Parathyroid adenoma (tissue), 2 donors: ENCODE measurements around the gene NPTXR.

Source experiments
- H2AFZ ChIP-seq: fragments of 300-600 bp; sonication (generic); one replicate; pipeline ENCODE4 v1.7.0; 2017; ENCODE audit warnings: antibody characterized with exemption, mild to moderate bottlenecking
- H3K27ac ChIP-seq: fragments of 300-600 bp; sonication (generic); one replicate; pipeline ENCODE4 v1.7.0; 2017
- H3K27me3 ChIP-seq: fragments of 300-600 bp; sonication (generic); one replicate; pipeline ENCODE4 v1.7.0; 2017; ENCODE audit warnings: low read length; ENCODE audit not compliant: control insufficient read depth, insufficient read depth
- H3K36me3 ChIP-seq: fragments of 300-600 bp; sonication (generic); one replicate; pipeline ENCODE4 v1.7.0; 2017; ENCODE audit warnings: low read length; ENCODE audit not compliant: control insufficient read depth, insufficient read depth
- H3K4me1 ChIP-seq: fragments of 300-600 bp; sonication (generic); one replicate; pipeline ENCODE4 v1.7.0; 2017; ENCODE audit warnings: control low read depth
- H3K4me2 ChIP-seq: fragments of 300-600 bp; sonication (generic); one replicate; pipeline ENCODE4 v1.7.0; 2017; ENCODE audit warnings: low read length
- H3K4me3 ChIP-seq: fragments of 300-600 bp; sonication (generic); one replicate; pipeline ENCODE4 v1.7.0; 2017; ENCODE audit warnings: low read depth, low read length
- H3K79me2 ChIP-seq: fragments of 300-600 bp; sonication (generic); one replicate; pipeline ENCODE4 v1.7.0; 2017; ENCODE audit warnings: control low read depth
- H3K9ac ChIP-seq: fragments of 300-600 bp; sonication (generic); one replicate; pipeline ENCODE4 v1.7.0; 2017; ENCODE audit warnings: mild to moderate bottlenecking
- H3K9me3 ChIP-seq: fragments of 300-600 bp; sonication (generic); one replicate; pipeline ENCODE4 v1.7.0; 2017; ENCODE audit warnings: low read length; ENCODE audit not compliant: control insufficient read depth
- CTCF ChIP-seq: fragments of 300-600 bp; sonication (generic); IDR thresholded peaks from one replicate; pipeline ENCODE4 v1.7.0; 2017; ENCODE audit warnings: antibody characterized with exemption, mild to moderate bottlenecking
- donor health status: primary hyperparathyroidism.

NPTXR gene

DNA sequence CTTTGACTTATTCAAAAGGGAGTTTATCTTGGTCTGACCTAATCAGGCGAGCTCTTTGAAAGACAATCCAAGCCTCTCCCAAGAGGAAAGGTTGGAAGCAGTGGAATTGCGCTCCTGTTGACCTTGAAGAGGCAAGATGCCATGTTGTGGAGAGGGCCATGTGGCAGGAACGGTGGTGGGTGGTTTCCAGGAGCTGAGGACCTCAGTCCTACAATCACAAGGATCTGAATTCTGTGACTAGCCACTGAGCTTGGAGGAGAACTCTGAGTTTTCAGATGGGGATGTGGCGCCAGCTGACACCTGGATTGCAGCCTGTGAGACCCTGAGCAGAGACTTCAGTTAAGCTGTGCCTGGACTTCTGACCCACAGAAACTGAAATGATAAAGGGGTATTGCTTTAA lies 34.2 kb upstream of the NPTXR start:
- TF ChIP-seq CTCF: no peak
- no peaks in the 10 kb centered on the region for H3K79me2 ChIP-seq
- H3K27me3 ChIP-seq: no peaks in the 10 kb centered on the region
- peaks cover 27% of the 10 kb centered on the region for H3K4me1 ChIP-seq
- H3K4me3 ChIP-seq: no peak overlapping the region
- H3K4me2 ChIP-seq: no peak overlapping the region
- H3K9me3 ChIP-seq: no peaks in the 10 kb centered on the region
- no peak overlapping the region for H2AFZ ChIP-seq
- no peaks in the 10 kb centered on the region for H3K36me3 ChIP-seq
- no peak overlapping the region for H3K9ac ChIP-seq
- H3K27ac ChIP-seq: no peak overlapping the region

GRCh38 chr22:38874529-38875222 lies 30.8 kb upstream of the NPTXR start:
- H3K4me3 ChIP-seq: no peak overlapping the region
- H3K27ac ChIP-seq: no peak overlapping the region
- H3K27me3 ChIP-seq: no peaks in the 10 kb centered on the region
- no peaks in the 10 kb centered on the region for H3K9me3 ChIP-seq
- H2AFZ ChIP-seq: no peak overlapping the region
- H3K4me2 ChIP-seq: no peak overlapping the region
- no peak overlapping the region for H3K9ac ChIP-seq
- TF ChIP-seq CTCF: no peak
- H3K36me3 ChIP-seq: no peaks in the 10 kb centered on the region
- peaks cover 19% of the 10 kb centered on the region for H3K4me1 ChIP-seq
- H3K79me2 ChIP-seq: no peaks in the 10 kb centered on the region

- H3K9me3 ChIP-seq: no peaks in the 10 kb centered on the region
- H3K36me3 ChIP-seq: no peaks in the 10 kb centered on the region
- peaks cover 26% of the 10 kb centered on the region for H3K4me1 ChIP-seq
- H3K79me2 ChIP-seq: peaks cover 5% of the 10 kb centered on the region
- peak overlapping the region; percentile 89 for H2AFZ ChIP-seq
- H3K27me3 ChIP-seq: no peaks in the 10 kb centered on the region
- no peak for TF ChIP-seq CTCF
- H3K9ac ChIP-seq: no peak overlapping the region
- H3K4me3 ChIP-seq: peak overlapping the region; percentile 94
- peak overlapping the region; percentile 99 for H3K4me2 ChIP-seq
- H3K27ac ChIP-seq: peak overlapping the region; percentile 99
These were observed 29.9 kb upstream of the NPTXR start for GRCh38 chr22:38873469-38874411.

DNA sequence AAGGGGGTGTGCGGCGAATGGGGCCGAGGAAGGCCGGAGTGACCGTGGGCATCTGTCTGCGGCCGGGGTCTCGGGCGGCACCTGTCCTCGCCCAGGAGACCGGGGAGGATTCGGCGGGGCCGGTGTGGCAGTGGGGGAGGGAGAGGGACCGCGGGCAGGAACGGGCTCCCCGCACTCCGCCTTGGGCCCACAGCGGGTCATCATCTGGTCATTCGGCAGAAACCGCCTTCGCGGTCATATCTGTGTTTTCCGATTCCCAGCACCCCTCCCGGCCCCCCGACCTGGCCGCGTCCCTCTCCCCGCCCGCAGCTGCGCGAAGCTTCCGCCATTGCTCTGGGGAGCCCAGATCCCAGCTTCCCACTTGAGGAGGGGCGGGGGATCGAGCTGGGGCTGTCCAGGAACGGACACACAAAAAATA lies 29.0 kb upstream of the NPTXR start:
- Histone ChIP-seq H3K9ac (peak overlapping the region; percentile 80), H3K9me3 (no peaks in the 10 kb centered on the region), H3K4me3 (peak overlapping the region; percentile 94), H3K79me2 (peaks cover 6% of the 10 kb centered on the region), H2AFZ (peak overlapping the region; percentile 89), H3K27me3 (no peaks in the 10 kb centered on the region), H3K36me3 (no peaks in the 10 kb centered on the region), H3K27ac (peak overlapping the region; percentile 99), H3K4me1 (peaks cover 26% of the 10 kb centered on the region), H3K4me2 (peak overlapping the region; percentile 99)
- TF ChIP-seq CTCF: no peak
